Upper lobe of left lung (tissue), 6 donors: ENCODE measurements around the gene PTBP3. TPM values are rescaled to one million over a fixed set of nuclear protein-coding genes. Genes with fewer than 3 reads are reported as not detected.

Source experiments
- ATAC-seq, 2 donors: fragments of 200-7000 bp; cut with Tn5 transposase; one replicate each; pipeline ENCODE4 v1.9.1; 2022; ENCODE audit warnings: mild to moderate bottlenecking in 2 of 2, moderate library complexity in 2 of 2; ENCODE audit not compliant: low FRiP score in 2 of 2
- DNase-seq, 2 donors: peaks; one replicate each; pipeline ENCODE4 v3.0.0-alpha.2; 2019 to 2020
- H3K27ac ChIP-seq, 4 donors: fragments of 200-600 bp; sonication (generic); one replicate each; pipeline ENCODE4 v1.5.1; 2016 to 2019
- H3K27me3 ChIP-seq, 4 donors: fragments of 200-600 bp; sonication (generic); one replicate each; pipeline ENCODE4 v1.5.1; 2017 to 2019
- H3K36me3 ChIP-seq, 4 donors: fragments of 200-600 bp; sonication (generic); one replicate each; pipeline ENCODE4 v1.5.1; 2016 to 2019
- H3K4me1 ChIP-seq, 4 donors: fragments of 200-600 bp; sonication (generic); one replicate each; pipeline ENCODE4 v1.5.1; 2018 to 2019
- H3K4me3 ChIP-seq, 4 donors: fragments of 200-600 bp; sonication (generic); one replicate each; pipeline ENCODE4 v1.5.1; 2017 to 2019; ENCODE audit warnings: mild to moderate bottlenecking in 2 of 4, moderate library complexity in 1 of 4
- H3K9me3 ChIP-seq, 4 donors: fragments of 200-600 bp; sonication (generic); one replicate each; pipeline ENCODE4 v1.5.1; 2018 to 2019
- EP300 ChIP-seq, 4 donors: sonication (generic); formaldehyde crosslinking; IDR thresholded peaks; one replicate each; pipeline ENCODE4 v1.5.1; 2017; ENCODE audit warnings: antibody characterized with exemption in 4 of 4, control low read depth in 2 of 4
- POLR2A ChIP-seq, 4 donors: fragments of 450-650 bp; IDR thresholded peaks; one replicate each; pipeline ENCODE4 v1.5.1; 2016 to 2017; ENCODE audit warnings: antibody characterized with exemption in 4 of 4, mild to moderate bottlenecking in 2 of 4
- POLR2AphosphoS5 ChIP-seq, 2 donors: sonication (generic); formaldehyde crosslinking; IDR thresholded peaks; one replicate each; pipeline ENCODE4 v1.5.1; 2017; ENCODE audit warnings: antibody characterized with exemption in 2 of 2
- WGBS, 2 donors: methylation state at CpG; one replicate each; pipeline ENCODE4 v1.1.5; 2017 to 2018; 5-methylcytosine and 5-hydroxymethylcytosine counted together
- total RNA-seq, 6 donors: library from RNA; depleted of rRNA in 4 of 6; stranded (reverse); fragments of >200 nt in 4 of 6; gene quantifications; one replicate each; pipeline versions ENCODE4 v1.1.0 to v1.2.1, GENCODE V29; 2016 to 2021
- TF ChIP-seq, protein P1 (sequence below), 6 experiments: fragments of 450-650 bp in 4 of 6; fragments of 200-600 bp in 2 of 6; sonication (generic) in 2 of 6; IDR thresholded peaks; one replicate each; pipeline ENCODE4 v1.5.1; 2016 to 2019; ENCODE audit warnings: antibody characterized with exemption in 6 of 6
- donor health status: DM: no; HTN: no; CAD: no; lungs with moderate emphysema.
- donor health status: DM: no; HTN: yes; CAD: no; lungs with severe emphysema.

The PTBP3 gene
- total RNA-seq, 6 donors from 2014 or later, result 34.6 to 88.5 (median 74.4) TPM

GRCh38 chr9:112245126-112245525 is 88.3 kb downstream of the PTBP3 start:
- WGBS, 2 donors, result 79 to 87% methylated on average over 5 of the region's 5 CpGs
- no peak for TF ChIP-seq EP300 (IDR thresholded peaks at IDR 0.05)
- TF ChIP-seq POLR2AphosphoS5 (IDR thresholded peaks at IDR 0.05), result no peak
- TF ChIP-seq, protein P1, sequence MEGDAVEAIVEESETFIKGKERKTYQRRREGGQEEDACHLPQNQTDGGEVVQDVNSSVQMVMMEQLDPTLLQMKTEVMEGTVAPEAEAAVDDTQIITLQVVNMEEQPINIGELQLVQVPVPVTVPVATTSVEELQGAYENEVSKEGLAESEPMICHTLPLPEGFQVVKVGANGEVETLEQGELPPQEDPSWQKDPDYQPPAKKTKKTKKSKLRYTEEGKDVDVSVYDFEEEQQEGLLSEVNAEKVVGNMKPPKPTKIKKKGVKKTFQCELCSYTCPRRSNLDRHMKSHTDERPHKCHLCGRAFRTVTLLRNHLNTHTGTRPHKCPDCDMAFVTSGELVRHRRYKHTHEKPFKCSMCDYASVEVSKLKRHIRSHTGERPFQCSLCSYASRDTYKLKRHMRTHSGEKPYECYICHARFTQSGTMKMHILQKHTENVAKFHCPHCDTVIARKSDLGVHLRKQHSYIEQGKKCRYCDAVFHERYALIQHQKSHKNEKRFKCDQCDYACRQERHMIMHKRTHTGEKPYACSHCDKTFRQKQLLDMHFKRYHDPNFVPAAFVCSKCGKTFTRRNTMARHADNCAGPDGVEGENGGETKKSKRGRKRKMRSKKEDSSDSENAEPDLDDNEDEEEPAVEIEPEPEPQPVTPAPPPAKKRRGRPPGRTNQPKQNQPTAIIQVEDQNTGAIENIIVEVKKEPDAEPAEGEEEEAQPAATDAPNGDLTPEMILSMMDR (IDR thresholded peaks at IDR 0.05), result no peak
- TF ChIP-seq POLR2A (IDR thresholded peaks at IDR 0.05), result no peak
- DNase-seq, result no peak
- Histone ChIP-seq H3K36me3 (peaks cover 0 to 7% (median 0%) of the 10 kb centered on the region in 4 donors), H3K27ac (no peak overlapping the region), H3K4me3 (no peak overlapping the region), H3K9me3 (no peaks in the 10 kb centered on the region), H3K27me3 (no peaks in the 10 kb centered on the region), H3K4me1 (peaks cover 0 to 5% (median 0%) of the 10 kb centered on the region in 4 donors)
- ATAC-seq, result no peak

DNA sequence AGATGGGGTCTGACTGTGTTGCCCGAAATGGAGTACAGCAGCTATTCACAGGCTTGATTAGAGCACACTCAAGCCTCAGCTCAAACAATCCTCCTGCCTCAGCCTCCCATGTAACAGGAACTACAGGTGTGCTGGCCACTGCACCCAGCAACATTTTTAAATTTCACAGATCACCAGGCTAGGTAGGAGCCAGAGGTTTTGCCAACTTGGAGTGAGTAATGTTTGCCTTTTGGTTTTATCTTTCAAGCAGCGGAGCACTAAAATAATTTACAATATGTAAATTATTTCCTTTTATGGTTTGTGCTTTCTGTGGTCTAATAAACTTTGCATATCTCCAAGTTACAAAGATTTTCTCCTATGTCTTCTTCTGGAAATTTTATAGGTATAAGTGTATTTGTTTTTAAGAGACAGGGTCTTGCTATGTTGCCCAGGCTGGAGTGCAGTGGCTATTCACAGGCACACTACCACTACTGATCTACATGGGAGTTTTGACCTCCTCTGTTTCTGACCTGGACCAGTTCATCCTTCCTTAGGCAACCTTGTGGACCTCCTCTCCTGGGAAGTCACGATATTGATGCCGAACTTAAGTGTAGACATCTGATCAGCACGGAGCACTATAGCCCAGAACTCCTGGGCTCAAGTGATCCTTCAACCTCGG is 91.1 kb downstream of the PTBP3 start:
- Histone ChIP-seq H3K27me3 (no peaks in the 10 kb centered on the region), H3K9me3 (no peaks in the 10 kb centered on the region), H3K4me3 (no peak overlapping the region), H3K36me3 (peaks cover 0 to 7% (median 0%) of the 10 kb centered on the region in 4 donors), H3K4me1 (no peaks in the 10 kb centered on the region), H3K27ac (no peak overlapping the region)
- TF ChIP-seq POLR2AphosphoS5 (IDR thresholded peaks at IDR 0.05), result no peak
- TF ChIP-seq EP300 (IDR thresholded peaks at IDR 0.05), result no peak
- TF ChIP-seq POLR2A (IDR thresholded peaks at IDR 0.05), result no peak
- TF ChIP-seq, protein P1 (IDR thresholded peaks at IDR 0.05), result no peak
- 96 to 97% methylated on average over 6 of the region's 6 CpGs for WGBS, 2 donors
- ATAC-seq (no peak), DNase-seq (no peak)

GRCh38 chr9:112241491-112241890 is 91.9 kb downstream of the PTBP3 start:
- ATAC-seq (no peak), DNase-seq (no peak)
- Histone ChIP-seq H3K27me3 (no peaks in the 10 kb centered on the region), H3K4me1 (no peaks in the 10 kb centered on the region), H3K27ac (no peak overlapping the region), H3K36me3 (peaks cover 0 to 3% (median 0%) of the 10 kb centered on the region in 4 donors), H3K9me3 (no peaks in the 10 kb centered on the region), H3K4me3 (no peak overlapping the region)
- 76 to 84% methylated on average over 2 of the region's 2 CpGs for WGBS, 2 donors
- no peak for TF ChIP-seq POLR2AphosphoS5 (IDR thresholded peaks at IDR 0.05)
- no peak for TF ChIP-seq EP300 (IDR thresholded peaks at IDR 0.05)
- TF ChIP-seq, protein P1 (IDR thresholded peaks at IDR 0.05), result no peak
- no peak for TF ChIP-seq POLR2A (IDR thresholded peaks at IDR 0.05)

DNA sequence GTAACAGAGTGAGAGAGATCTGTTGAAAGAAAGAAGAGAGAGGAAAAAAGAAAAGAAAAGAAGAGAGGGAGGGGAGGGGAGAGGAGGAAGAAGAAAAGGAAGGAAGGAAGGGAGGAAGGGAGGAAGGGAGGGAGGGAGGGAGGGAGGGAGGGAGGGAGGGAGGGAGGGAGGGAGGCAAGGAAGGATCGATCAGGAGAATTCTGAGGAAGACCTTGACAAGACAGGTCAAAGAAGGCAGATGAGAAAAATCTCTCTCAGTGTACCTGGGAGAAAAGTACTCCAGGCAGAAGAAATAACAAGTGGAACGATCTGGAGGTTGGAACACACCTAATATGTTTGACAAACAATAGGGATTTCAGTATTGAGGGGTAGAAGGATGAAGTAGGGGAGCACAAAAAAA is 93.7 kb downstream of the PTBP3 start:
- TF ChIP-seq, protein P1 (IDR thresholded peaks at IDR 0.05), result no peak
- TF ChIP-seq POLR2AphosphoS5 (IDR thresholded peaks at IDR 0.05) (no peak), EP300 (IDR thresholded peaks at IDR 0.05) (no peak), POLR2A (IDR thresholded peaks at IDR 0.05) (no peak)
- no peaks in the 10 kb centered on the region for H3K9me3 ChIP-seq

GRCh38 chr9:112239284-112239683 is 94.1 kb downstream of the PTBP3 start:
- TF ChIP-seq POLR2A (IDR thresholded peaks at IDR 0.05), result no peak
- TF ChIP-seq POLR2AphosphoS5 (IDR thresholded peaks at IDR 0.05), result no peak
- TF ChIP-seq EP300 (IDR thresholded peaks at IDR 0.05), result no peak
- TF ChIP-seq, protein P1 (IDR thresholded peaks at IDR 0.05), result no peak
- DNase-seq, result no peak
- peaks cover 0 to 4% (median 0%) of the 10 kb centered on the region in 4 donors for H3K36me3 ChIP-seq
- H3K4me1 ChIP-seq, result peaks cover 0 to 3% (median 0%) of the 10 kb centered on the region in 4 donors
- no peak overlapping the region for H3K27ac ChIP-seq
- WGBS, 2 donors, result 94 to 98% methylated on average over 3 of the region's 3 CpGs
- no peaks in the 10 kb centered on the region for H3K9me3 ChIP-seq
- no peak overlapping the region for H3K4me3 ChIP-seq
- ATAC-seq, result no peak
- no peaks in the 10 kb centered on the region for H3K27me3 ChIP-seq

More for the DNA sequence above, 93.7 kb downstream of the PTBP3 start:
- ATAC-seq (no peak), DNase-seq (no peak)
- H3K27ac ChIP-seq, result no peak overlapping the region
- H3K27me3 ChIP-seq, result no peaks in the 10 kb centered on the region
- peaks cover 0 to 3% (median 0%) of the 10 kb centered on the region in 4 donors for H3K36me3 ChIP-seq
- no peak overlapping the region for H3K4me3 ChIP-seq
- peaks cover 0 to under 1% (median 0%) of the 10 kb centered on the region in 4 donors for H3K4me1 ChIP-seq
- WGBS, 2 donors, result 86 to 93% methylated on average over 2 of the region's 2 CpGs
